HEK293T (cell line): Measurements from ENCODE around the gene ERO1A.
A peak's percentile ranks its signal among the peaks of the same experiment; 100 is the strongest.
"Not testable (repeated sequence)": the region's sequence is repeated elsewhere in the genome, so short reads cannot be mapped to it uniquely, and the experiment has no call there.

Experiments used
- CTCF ChIA-PET: fragments of 350-600 bp; formaldehyde crosslinking; extraction: SDS; loops from one replicate; lab custom pipeline; 2021; ENCODE audit warnings: antibody characterized with exemption, inconsistent platforms; lab: Yijun Ruan, JAX
- POLR2A ChIA-PET: fragments of 350-600 bp; formaldehyde crosslinking; extraction: SDS; loops from one replicate; lab custom pipeline; 2020; ENCODE audit warnings: antibody characterized with exemption, inconsistent platforms; lab: Yijun Ruan, JAX
- DNase-seq: peaks from one replicate; pipeline ENCODE4 v3.0.0; 2012; ENCODE audit warnings: mixed read lengths; ENCODE audit errors: extremely low spot score
- ARNT ChIP-seq: fragments of 450-650 bp; IDR thresholded peaks from 2 replicates; pipeline ENCODE4 v1.6.1; 2017; ENCODE audit warnings: mild to moderate bottlenecking
- BHLHE40 ChIP-seq: fragments of 450-650 bp; IDR thresholded peaks from 2 replicates; pipeline ENCODE4 v1.6.1; 2016; ENCODE audit warnings: mild to moderate bottlenecking, moderate library complexity, borderline replicate concordance
- CTBP1 ChIP-seq: fragments of 450-650 bp; IDR thresholded peaks from 2 replicates; pipeline ENCODE4 v1.6.1; 2016; ENCODE audit warnings: borderline replicate concordance
- ELF4 ChIP-seq: fragments of 450-650 bp; IDR thresholded peaks from 2 replicates; pipeline ENCODE4 v1.6.1; 2017; ENCODE audit warnings: antibody characterized with exemption
- FOXA1 ChIP-seq: fragments of 450-650 bp; IDR thresholded peaks from 2 replicates; pipeline ENCODE4 v1.6.1; 2016; ENCODE audit warnings: mild to moderate bottlenecking
- FOXK2 ChIP-seq: fragments of 450-650 bp; IDR thresholded peaks from 2 replicates; pipeline ENCODE4 v1.6.1; 2016; ENCODE audit warnings: mild to moderate bottlenecking
- FOXM1 ChIP-seq: fragments of 450-650 bp; IDR thresholded peaks from 2 replicates; pipeline ENCODE4 v1.6.1; 2017; ENCODE audit warnings: mild to moderate bottlenecking, borderline replicate concordance
- HDGF ChIP-seq: fragments of 450-650 bp; IDR thresholded peaks from 2 replicates; pipeline ENCODE4 v1.6.1; 2017; ENCODE audit warnings: antibody characterized with exemption, borderline replicate concordance
- L3MBTL2 ChIP-seq: fragments of 450-650 bp; conservative IDR thresholded peaks from 2 replicates; pipeline ENCODE4 v1.6.1; 2016; ENCODE audit warnings: mild to moderate bottlenecking
- LEF1 ChIP-seq: fragments of 450-650 bp; IDR thresholded peaks from 2 replicates; pipeline ENCODE4 v1.6.1; 2017; ENCODE audit warnings: mild to moderate bottlenecking, borderline replicate concordance
- NFRKB ChIP-seq: fragments of 450-650 bp; IDR thresholded peaks from 2 replicates; pipeline ENCODE4 v1.6.1; 2016; ENCODE audit warnings: mild to moderate bottlenecking, moderate library complexity
- PKNOX1 ChIP-seq: fragments of 450-650 bp; IDR thresholded peaks from 2 replicates; pipeline ENCODE4 v1.6.1; 2016
- SP1 ChIP-seq: fragments of 450-650 bp; IDR thresholded peaks from 2 replicates; pipeline ENCODE4 v1.6.1; 2017
- SUZ12 ChIP-seq: fragments of 450-650 bp; IDR thresholded peaks from 2 replicates; pipeline ENCODE4 v1.6.1; 2016; ENCODE audit warnings: mild to moderate bottlenecking
- TARDBP ChIP-seq: fragments of 450-650 bp; IDR thresholded peaks from 2 replicates; pipeline ENCODE4 v1.6.1; 2016
- ZNF384 ChIP-seq: fragments of 450-650 bp; IDR thresholded peaks from 2 replicates; pipeline ENCODE4 v1.6.1; 2016

ERO1A gene

GRCh38 chr14:52733824-52734223 lies 38.5 kb upstream of the ERO1A start:
- POLR2A ChIA-PET: interaction anchor here (0.7 kb wide), 1 partner anchor 38 kb away, joined by 3 read pairs; no protein-coding TSS in a partner anchor
- CTCF ChIA-PET: no interaction called here
- no peak for DNase-seq

DNA sequence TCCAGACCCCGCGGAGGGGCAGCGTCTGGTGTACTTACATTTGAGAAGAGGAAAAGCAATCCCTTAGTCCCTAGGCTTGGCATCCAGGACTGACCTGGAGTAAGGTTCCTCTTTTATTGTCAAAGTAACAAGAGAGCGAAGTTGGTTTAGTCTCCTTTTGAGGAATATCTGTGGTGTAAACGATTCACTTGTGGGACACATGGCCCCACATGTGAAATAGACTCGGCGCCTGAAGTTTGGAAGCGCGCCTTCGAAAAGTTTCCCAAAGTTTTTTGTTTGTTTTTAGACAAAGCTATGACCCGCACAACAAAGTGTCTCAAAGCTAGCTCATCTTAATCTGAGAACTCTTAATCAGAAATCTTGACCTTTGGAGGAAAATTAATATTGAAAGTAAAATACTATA lies 35.4 kb upstream of the ERO1A start:
- CTCF ChIA-PET: interaction anchor here (0.6 kb wide), 1 partner anchor 80 kb away, joined by 4 read pairs; no protein-coding TSS in a partner anchor

More at GRCh38 chr14:52733824-52734223, 38.5 kb upstream of the ERO1A start:
- no peak for TF ChIP-seq FOXA1
- TF ChIP-seq LEF1: no peak
- TF ChIP-seq BHLHE40: no peak
- TF ChIP-seq FOXK2: no peak
- no peak for TF ChIP-seq SUZ12

GRCh38 chr14:52729925-52730708 lies 34.8 kb upstream of the ERO1A start, which contains the start of gene STYX:
Gene STYX, plus strand, starts transcription at chr14:52730166. Its CDS starts 309 bp downstream, at chr14:52730475.
- CTCF ChIA-PET: interaction anchor here (0.6 kb wide), 1 partner anchor 25 kb away, joined by 4 read pairs; no protein-coding TSS in a partner anchor
- POLR2A ChIA-PET: interaction anchor here (0.6 to 2.5 kb wide), 5 partner anchors 10 to 60 kb away, joined by 3 to 9 read pairs (median 4); partner anchors contain the start of genes ERO1A and PSMC6
- TF ChIP-seq PKNOX1: peak; percentile 39; the same call in 1 of the 2 replicates
- no peak for TF ChIP-seq ARNT
- peak; percentile 35; the same call in 1 of the 2 replicates for TF ChIP-seq HDGF
- peak; percentile 94 for DNase-seq

More for the DNA sequence above, 35.4 kb upstream of the ERO1A start:
- TF ChIP-seq L3MBTL2 (peak; percentile 47; the same call in 1 of the 2 replicates), TARDBP (no peak), FOXK2 (no peak), NFRKB (no peak), CTBP1 (no peak), FOXA1 (no peak), BHLHE40 (no peak)
- POLR2A ChIA-PET: interaction anchor here (0.7 kb wide), 1 partner anchor 23 kb away, joined by 4 read pairs; no protein-coding TSS in a partner anchor
- DNase-seq: no peak

GRCh38 chr14:52729585-52729924 lies 34.2 kb upstream of the ERO1A start:
- no peak for TF ChIP-seq L3MBTL2
- POLR2A ChIA-PET: interaction anchor here (0.6 to 2.5 kb wide), 4 partner anchors 9 to 61 kb away, joined by 3 to 9 read pairs (median 4); partner anchors contain the start of genes ERO1A and PSMC6
- CTCF ChIA-PET: interaction anchor here (0.6 kb wide), 1 partner anchor 26 kb away, joined by 4 read pairs; no protein-coding TSS in a partner anchor
- DNase-seq: no peak

DNA sequence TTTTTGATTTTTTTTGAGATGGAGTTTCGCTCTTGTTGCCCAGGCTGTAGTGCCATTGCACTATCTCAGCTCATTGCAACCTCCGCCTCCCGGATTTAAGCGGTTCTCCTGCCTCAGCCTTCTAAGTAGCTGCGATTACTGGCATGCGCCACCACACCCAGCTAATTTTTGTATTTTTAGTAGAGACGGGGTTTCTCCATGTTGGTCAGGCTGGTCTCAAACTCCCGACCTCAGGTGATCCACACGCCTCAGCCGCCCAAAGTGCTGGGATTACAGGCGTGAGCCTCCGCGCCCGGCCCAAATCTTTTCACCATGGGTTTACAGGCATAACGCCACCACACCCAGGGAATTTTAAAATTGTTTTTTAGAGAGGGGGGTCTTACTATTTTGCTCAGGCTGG lies 33.7 kb upstream of the ERO1A start:
- DNase-seq, CTCF ChIA-PET: not testable (repeated sequence)
- POLR2A ChIA-PET: interaction anchor here (1.1 to 2.5 kb wide), 3 partner anchors 9 to 33 kb away, joined by 3 to 9 read pairs (median 4); partner anchors contain the start of gene PSMC6

DNA sequence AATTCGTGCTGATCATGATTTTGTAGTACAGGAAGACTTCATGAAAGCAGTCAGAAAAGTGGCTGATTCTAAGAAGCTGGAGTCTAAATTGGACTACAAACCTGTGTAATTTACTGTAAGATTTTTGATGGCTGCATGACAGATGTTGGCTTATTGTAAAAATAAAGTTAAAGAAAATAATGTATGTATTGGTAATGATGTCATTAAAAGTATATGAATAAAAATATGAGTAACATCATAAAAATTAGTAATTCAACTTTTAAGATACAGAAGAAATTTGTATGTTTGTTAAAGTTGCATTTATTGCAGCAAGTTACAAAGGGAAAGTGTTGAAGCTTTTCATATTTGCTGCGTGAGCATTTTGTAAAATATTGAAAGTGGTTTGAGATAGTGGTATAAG lies 32.2 kb upstream of the ERO1A start:
- CTCF ChIA-PET: interaction anchor here (0.7 kb wide), 1 partner anchor 43 kb away, joined by 3 read pairs; no protein-coding TSS in a partner anchor
- DNase-seq, POLR2A ChIA-PET: not testable (repeated sequence)

- ChIA-PET CTCF (interaction anchor here (1.2 to 1.4 kb wide), 2 partner anchors 238 to 494 kb away, joined by 3 to 4 read pairs; no protein-coding TSS in a partner anchor), POLR2A (interaction anchor here (1.9 to 2.3 kb wide), 2 partner anchors 29 to 67 kb away, joined by 5 read pairs; partner anchors contain the start of genes ERO1A and GNPNAT1)
- TF ChIP-seq ELF4 (no peak), FOXA1 (no peak), HDGF (no peak), BHLHE40 (no peak), FOXM1 (no peak), ARNT (no peak), NFRKB (no peak), L3MBTL2 (no peak), CTBP1 (no peak), TARDBP (no peak)
- DNase-seq: no peak
Observed at GRCh38 chr14:52724360-52724644, 28.9 kb upstream of the ERO1A start.

DNA sequence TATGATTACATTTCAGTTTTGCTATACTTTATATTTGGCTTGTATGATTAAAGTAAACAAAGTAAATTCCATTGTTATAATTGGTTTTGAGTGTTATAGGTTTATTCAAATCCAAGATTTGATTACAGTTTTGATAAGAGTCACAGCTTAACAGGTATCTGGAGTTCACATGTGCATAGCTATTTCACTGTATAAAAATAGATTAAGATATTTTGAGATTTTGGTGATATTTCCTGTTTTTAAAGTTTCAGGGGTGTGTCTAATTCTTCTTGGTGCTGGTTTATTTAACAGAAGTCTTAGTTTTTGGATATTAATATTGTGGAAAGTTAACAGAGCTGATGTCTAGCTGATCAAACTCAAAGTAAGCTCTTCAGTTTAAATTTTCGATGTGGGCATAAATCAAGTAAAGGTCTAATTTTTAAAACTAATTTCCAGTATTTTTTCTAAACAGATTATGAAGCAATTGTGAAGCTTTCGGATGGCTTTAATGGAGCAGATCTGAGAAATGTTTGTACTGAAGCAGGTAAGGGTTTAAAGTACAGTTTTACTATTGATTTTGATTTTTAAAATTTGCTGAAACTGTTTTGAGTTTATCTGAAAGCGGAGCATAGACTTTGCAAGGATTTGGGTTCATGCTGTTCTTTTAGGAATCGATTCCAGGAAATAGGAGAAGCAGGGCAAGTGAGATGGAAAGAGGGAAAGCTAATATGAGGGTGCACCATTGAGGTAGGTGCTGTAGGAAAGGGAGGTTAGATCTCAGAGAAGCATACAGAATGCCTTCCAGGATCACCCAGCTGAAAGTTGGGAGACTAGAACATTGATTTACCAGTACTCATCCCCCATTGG lies 28.4 kb upstream of the ERO1A start:
- ChIA-PET POLR2A (interaction anchor here (1.9 to 3.0 kb wide), 3 partner anchors 16 to 68 kb away, joined by 5 to 7 read pairs (median 5); partner anchors contain the start of genes ERO1A, GNPNAT1 and PSMC6), CTCF (interaction anchor here (0.6 to 1.4 kb wide), 3 partner anchors 15 to 494 kb away, joined by 3 to 4 read pairs (median 4); no protein-coding TSS in a partner anchor)
- TF ChIP-seq PKNOX1: no peak
- TF ChIP-seq ZNF384: no peak
- TF ChIP-seq ELF4: no peak
- TF ChIP-seq BHLHE40: no peak
- TF ChIP-seq TARDBP: no peak
- no peak for TF ChIP-seq HDGF
- no peak for TF ChIP-seq L3MBTL2
- no peak for TF ChIP-seq CTBP1
- no peak for TF ChIP-seq NFRKB
- TF ChIP-seq SP1: no peak
- TF ChIP-seq LEF1: no peak
- TF ChIP-seq FOXK2: no peak
- no peak for TF ChIP-seq ARNT
- TF ChIP-seq SUZ12: no peak
- TF ChIP-seq FOXA1: no peak
- no peak for TF ChIP-seq FOXM1
- DNase-seq: no peak
